Vagina (tissue), 2 donors: ENCODE measurements around the gene MRPS22.

Source experiments
- CTCF ChIP-seq, 3 experiments: fragments of 450-650 bp in 2 of 3; fragments of 200-600 bp in 1 of 3; sonication (generic) in 1 of 3; IDR thresholded peaks; one replicate each; pipeline ENCODE4 v1.5.1; 2017 to 2019; ENCODE audit warnings: antibody characterized with exemption in 3 of 3, mild to moderate bottlenecking in 2 of 3, moderate library complexity in 2 of 3
- POLR2A ChIP-seq, 2 donors: fragments of 450-650 bp; IDR thresholded peaks; one replicate each; pipeline ENCODE4 v1.6.1; 2017; ENCODE audit warnings: antibody characterized with exemption in 2 of 2, mild to moderate bottlenecking in 2 of 2, moderate library complexity in 2 of 2
- POLR2AphosphoS5 ChIP-seq, 2 donors: sonication (generic); formaldehyde crosslinking; IDR thresholded peaks; one replicate each; pipeline ENCODE4 v1.9.0; 2017; ENCODE audit warnings: antibody characterized with exemption in 2 of 2, mild to moderate bottlenecking in 2 of 2, low read depth in 1 of 2; ENCODE audit not compliant: insufficient read depth in 1 of 2

- no peak for TF ChIP-seq CTCF (IDR thresholded peaks at IDR 0.05)
- no peak for TF ChIP-seq POLR2A (IDR thresholded peaks at IDR 0.05)
- no peak for TF ChIP-seq POLR2AphosphoS5 (IDR thresholded peaks at IDR 0.05; ENCODE audit: insufficient read depth in 1 of 2, low read depth in 1 of 2)
These were observed 37.7 kb upstream of the MRPS22 start for GRCh38 chr3:139306078-139306477.
